Neural progenitor cell (in vitro differentiated cells): ENCODE results near the gene COL20A1. TPM values are rescaled to one million over a fixed set of nuclear protein-coding genes. Genes with fewer than 3 reads are reported as not detected.
A peak's percentile ranks its signal among the peaks of the same experiment; 100 is the strongest.

Source experiments
- DNase-seq: peaks from one replicate; pipeline ENCODE4 v3.0.0-alpha.2; 2016; ENCODE audit warnings: low spot score
- H2AFZ ChIP-seq: fragments of 200-600 bp; sonication (generic); replicated peaks from 2 replicates; pipeline ENCODE4 v1.6.1; 2016; ENCODE audit warnings: antibody characterized with exemption
- H3F3A ChIP-seq: fragments of 200-600 bp; sonication (generic); 2 replicates; pipeline ENCODE4 v1.6.1; 2016; ENCODE audit warnings: antibody characterized with exemption, low read depth
- H3K27ac ChIP-seq: fragments of 200-600 bp; sonication (generic); 2 replicates; pipeline ENCODE4 v1.5.1; 2016; ENCODE audit warnings: mild to moderate bottlenecking
- H3K27me3 ChIP-seq: fragments of 200-600 bp; sonication (generic); 2 replicates; pipeline ENCODE4 v1.6.1; 2016; ENCODE audit warnings: mild to moderate bottlenecking, moderate library complexity
- H3K36me3 ChIP-seq: fragments of 200-600 bp; sonication (generic); 2 replicates; pipeline ENCODE4 v1.5.1; 2016
- H3K4me1 ChIP-seq: fragments of 200-600 bp; sonication (generic); 2 replicates; pipeline ENCODE4 v1.6.1; 2016; ENCODE audit warnings: mixed run types
- H3K4me2 ChIP-seq: fragments of 200-600 bp; sonication (generic); 2 replicates; pipeline ENCODE4 v1.6.1; 2016
- H3K4me3 ChIP-seq: fragments of 200-600 bp; sonication (generic); 2 replicates; pipeline ENCODE4 v1.5.1; 2016
- H3K79me2 ChIP-seq: fragments of 200-600 bp; sonication (generic); 2 replicates; pipeline ENCODE4 v1.6.1; 2016; ENCODE audit warnings: low read depth
- H3K9ac ChIP-seq: fragments of 200-600 bp; sonication (generic); 2 replicates; pipeline ENCODE4 v1.6.1; 2016
- H3K9me3 ChIP-seq: fragments of 200-600 bp; sonication (generic); 2 replicates; pipeline ENCODE4 v1.5.1; 2016; ENCODE audit warnings: low read depth
- H4K20me1 ChIP-seq: fragments of 200-600 bp; sonication (generic); 2 replicates; pipeline ENCODE4 v1.6.1; 2016; ENCODE audit warnings: low read depth
- H3K27ac Mint-ChIP-seq: 3 replicates; pipeline ENCODE4 v1.8.0; 2021; ENCODE audit warnings: mixed read lengths
- H3K27me3 Mint-ChIP-seq: 2 replicates; pipeline ENCODE4 v1.8.0; 2022; ENCODE audit warnings: low read depth, mild to moderate bottlenecking, inconsistent platforms, moderate library complexity, mixed read lengths; ENCODE audit not compliant: insufficient read depth
- H3K36me3 Mint-ChIP-seq: 3 replicates; pipeline ENCODE4 v1.8.0; 2021; ENCODE audit warnings: mixed read lengths
- H3K4me1 Mint-ChIP-seq: 3 replicates; pipeline ENCODE4 v1.8.0; 2021; ENCODE audit warnings: mixed read lengths
- H3K4me3 Mint-ChIP-seq: 3 replicates; pipeline ENCODE4 v1.8.0; 2021; ENCODE audit warnings: mild to moderate bottlenecking, moderate library complexity, mixed read lengths
- H3K9me3 Mint-ChIP-seq: 3 replicates; pipeline ENCODE4 v1.8.0; 2020; ENCODE audit warnings: mixed read lengths
- CTCF ChIP-seq: fragments of 200-600 bp; sonication (generic); IDR thresholded peaks from 2 replicates; pipeline ENCODE4 v1.5.1; 2017; ENCODE audit warnings: antibody characterized with exemption, mild to moderate bottlenecking
- EZH2 ChIP-seq: fragments of 200-600 bp; sonication (generic); IDR thresholded peaks from 2 replicates; pipeline ENCODE4 v1.6.1; 2017; ENCODE audit warnings: antibody characterized with exemption, mild to moderate bottlenecking, moderate library complexity
- EZH2phosphoT487 ChIP-seq: fragments of 200-600 bp; sonication (generic); IDR thresholded peaks from 2 replicates; pipeline ENCODE4 v1.6.1; 2017; ENCODE audit warnings: antibody characterized with exemption
- total RNA-seq: library from RNA; depleted of rRNA; stranded (reverse); fragments of >200 nt; gene quantifications from 2 replicates; pipeline ENCODE4 v1.2.3, GENCODE V29; 2015; ENCODE audit warnings: low replicate concordance

Gene COL20A1
- total RNA-seq, 1 donor from 2014 or later, result 0.37 TPM

- H3K4me3 Mint-ChIP-seq, result peak overlapping the region; percentile 88
- Histone ChIP-seq H3K4me3 (peak overlapping the region; percentile 76), H2AFZ (peak overlapping the region; percentile 69), H3K9me3 (no peaks in the 10 kb centered on the region), H3K4me1 (peaks cover 25% of the 10 kb centered on the region), H3K27ac (no peak overlapping the region), H3K9ac (no peak overlapping the region), H3K36me3 (no peaks in the 10 kb centered on the region), H3K79me2 (no peaks in the 10 kb centered on the region), H3F3A (peaks cover 43% of the 10 kb centered on the region), H3K4me2 (peak overlapping the region; percentile 91), H3K27me3 (peaks cover 26% of the 10 kb centered on the region), H4K20me1 (peaks cover 15% of the 10 kb centered on the region)
- H3K9me3 Mint-ChIP-seq, result peaks cover 4% of the 10 kb centered on the region
- H3K27me3 Mint-ChIP-seq, result peaks cover 19% of the 10 kb centered on the region
- peak; percentile 79 for DNase-seq
- no peak for TF ChIP-seq EZH2phosphoT487
- peak; percentile 47 for TF ChIP-seq CTCF
- TF ChIP-seq EZH2, result peak; percentile 50
- peaks cover 53% of the 10 kb centered on the region for H3K4me1 Mint-ChIP-seq
- peaks cover 4% of the 10 kb centered on the region for H3K36me3 Mint-ChIP-seq
- peak overlapping the region; percentile 39 for H3K27ac Mint-ChIP-seq
Measured at GRCh38 chr20:63254606-63255384, 38.2 kb upstream of the COL20A1 start.

DNA sequence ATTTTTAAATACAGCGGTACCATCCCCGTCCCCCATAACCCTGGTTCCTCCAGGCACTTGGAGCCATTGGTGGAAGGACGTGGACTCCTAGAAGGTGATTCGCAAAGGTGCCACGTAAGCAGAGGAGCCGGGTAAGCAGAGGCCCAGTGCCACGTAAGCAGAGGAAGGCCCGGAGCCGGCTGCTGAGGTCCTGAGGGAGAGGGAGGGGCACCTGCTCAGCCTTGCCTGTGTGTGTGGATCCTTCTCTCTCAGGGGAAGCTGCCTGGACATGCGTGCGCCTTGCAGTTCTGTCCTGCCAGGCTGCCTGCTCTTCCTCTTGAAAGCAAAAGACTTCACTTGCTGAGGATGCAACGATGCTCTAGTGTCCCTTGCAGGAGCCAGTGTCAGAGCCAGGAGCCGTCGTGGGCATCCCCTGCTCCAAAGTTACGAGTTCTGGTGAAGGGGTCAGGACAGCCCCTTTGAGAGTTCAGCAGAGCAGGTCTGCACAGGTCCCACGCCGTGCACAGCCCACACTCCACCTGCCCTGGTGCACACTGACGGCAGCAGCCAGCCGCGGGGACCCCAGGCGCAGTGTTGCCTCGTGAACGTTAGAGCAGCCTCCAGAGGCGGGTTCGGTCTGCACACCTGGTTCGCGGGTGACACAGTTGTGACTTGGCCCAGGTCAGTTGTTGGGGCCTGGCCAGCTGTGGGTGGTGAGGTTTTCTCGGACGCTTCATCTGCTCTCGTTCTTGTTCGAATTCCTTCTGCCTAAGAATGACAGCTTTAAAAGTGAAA is 36.9 kb upstream of the COL20A1 start:
- Histone ChIP-seq H3K27me3 (peaks cover 26% of the 10 kb centered on the region), H3K9ac (no peak overlapping the region), H3K9me3 (no peaks in the 10 kb centered on the region), H3K36me3 (no peaks in the 10 kb centered on the region), H3K4me1 (peaks cover 36% of the 10 kb centered on the region), H3K79me2 (no peaks in the 10 kb centered on the region), H3K4me2 (no peak overlapping the region), H4K20me1 (peaks cover 15% of the 10 kb centered on the region), H3K4me3 (no peak overlapping the region), H2AFZ (no peak overlapping the region), H3F3A (peaks cover 48% of the 10 kb centered on the region), H3K27ac (no peak overlapping the region)
- H3K4me3 Mint-ChIP-seq, result peak overlapping the region; percentile 71
- TF ChIP-seq EZH2 (no peak), EZH2phosphoT487 (no peak)
- peaks cover under 1% of the 10 kb centered on the region for H3K9me3 Mint-ChIP-seq
- H3K36me3 Mint-ChIP-seq, result peaks cover 4% of the 10 kb centered on the region
- no peak for DNase-seq
- H3K27ac Mint-ChIP-seq, result no peak overlapping the region
- H3K27me3 Mint-ChIP-seq, result peaks cover 19% of the 10 kb centered on the region
- H3K4me1 Mint-ChIP-seq, result peaks cover 62% of the 10 kb centered on the region

DNA sequence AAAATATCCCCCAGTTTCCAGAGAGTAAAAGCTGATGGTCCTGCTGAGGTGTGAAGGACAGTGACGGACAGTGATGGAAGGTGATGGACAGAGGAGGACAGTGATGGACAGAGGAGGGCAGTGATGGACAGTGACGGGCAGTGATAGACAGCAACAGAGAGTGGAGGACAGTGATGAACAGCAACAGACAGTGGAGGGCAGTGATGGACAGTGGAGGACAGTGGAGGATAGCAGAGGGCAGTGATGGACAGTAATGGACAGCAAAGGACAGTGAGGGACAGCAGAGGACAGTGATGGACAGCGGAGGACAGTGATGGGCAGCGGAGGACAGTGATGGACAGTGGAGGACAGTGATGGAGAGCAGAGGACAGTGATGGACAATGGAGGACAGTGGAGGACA is 36.0 kb upstream of the COL20A1 start:
- H3K4me1 ChIP-seq, result peaks cover 44% of the 10 kb centered on the region
- H3K27me3 Mint-ChIP-seq, result peaks cover 19% of the 10 kb centered on the region

More for the DNA sequence above, 36.0 kb upstream of the COL20A1 start:
- no peaks in the 10 kb centered on the region for H3K36me3 ChIP-seq
- TF ChIP-seq EZH2 (no peak), CTCF (no peak), EZH2phosphoT487 (no peak)
- no peak overlapping the region for H3K4me2 ChIP-seq
- no peak for DNase-seq
- H3K9ac ChIP-seq, result no peak overlapping the region
- peaks cover 12% of the 10 kb centered on the region for H4K20me1 ChIP-seq
- Mint-ChIP-seq H3K4me1 (peaks cover 64% of the 10 kb centered on the region), H3K9me3 (no peaks in the 10 kb centered on the region), H3K27ac (peak overlapping the region; percentile 10), H3K4me3 (peak overlapping the region; percentile 4), H3K36me3 (peaks cover 4% of the 10 kb centered on the region)
- H3K27ac ChIP-seq, result no peak overlapping the region
- H2AFZ ChIP-seq, result no peak overlapping the region
- no peaks in the 10 kb centered on the region for H3K79me2 ChIP-seq
- H3F3A ChIP-seq, result peaks cover 54% of the 10 kb centered on the region
- H3K9me3 ChIP-seq, result no peaks in the 10 kb centered on the region
- no peak overlapping the region for H3K4me3 ChIP-seq
- H3K27me3 ChIP-seq, result peaks cover 26% of the 10 kb centered on the region
